Fibroblast of lung (primary cell): ENCODE results near the gene SV2A.
"Not testable (repeated sequence)": the region's sequence is repeated elsewhere in the genome, so short reads cannot be mapped to it uniquely, and the experiment has no call there.

Source experiments
- EZH2 ChIP-seq: IDR thresholded peaks from 2 replicates; pipeline ENCODE4 v1.5.1; 2012; ENCODE audit warnings: low read length, control low read depth, mild to moderate bottlenecking; ENCODE audit errors: missing control alignments
- TF ChIP-seq, protein P1 (sequence below), 2 donors: IDR thresholded peaks in 1 of 2; conservative IDR thresholded peaks in 1 of 2; 1 replicate in 1 of 2; 2 replicates in 1 of 2; pipeline ENCODE4 v1.5.1; 2011 to 2012; ENCODE audit warnings: low read length in 2 of 2, control low read depth in 1 of 2, inconsistent platforms in 1 of 2, low read depth in 1 of 2, mild to moderate bottlenecking in 1 of 2

- not testable (repeated sequence) for TF ChIP-seq EZH2
- TF ChIP-seq, protein P1, sequence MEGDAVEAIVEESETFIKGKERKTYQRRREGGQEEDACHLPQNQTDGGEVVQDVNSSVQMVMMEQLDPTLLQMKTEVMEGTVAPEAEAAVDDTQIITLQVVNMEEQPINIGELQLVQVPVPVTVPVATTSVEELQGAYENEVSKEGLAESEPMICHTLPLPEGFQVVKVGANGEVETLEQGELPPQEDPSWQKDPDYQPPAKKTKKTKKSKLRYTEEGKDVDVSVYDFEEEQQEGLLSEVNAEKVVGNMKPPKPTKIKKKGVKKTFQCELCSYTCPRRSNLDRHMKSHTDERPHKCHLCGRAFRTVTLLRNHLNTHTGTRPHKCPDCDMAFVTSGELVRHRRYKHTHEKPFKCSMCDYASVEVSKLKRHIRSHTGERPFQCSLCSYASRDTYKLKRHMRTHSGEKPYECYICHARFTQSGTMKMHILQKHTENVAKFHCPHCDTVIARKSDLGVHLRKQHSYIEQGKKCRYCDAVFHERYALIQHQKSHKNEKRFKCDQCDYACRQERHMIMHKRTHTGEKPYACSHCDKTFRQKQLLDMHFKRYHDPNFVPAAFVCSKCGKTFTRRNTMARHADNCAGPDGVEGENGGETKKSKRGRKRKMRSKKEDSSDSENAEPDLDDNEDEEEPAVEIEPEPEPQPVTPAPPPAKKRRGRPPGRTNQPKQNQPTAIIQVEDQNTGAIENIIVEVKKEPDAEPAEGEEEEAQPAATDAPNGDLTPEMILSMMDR (conservative IDR thresholded peaks at IDR 0.05 in 1 of 2, IDR thresholded peaks at IDR 0.05 in 1 of 2; ENCODE audit: low read depth in 1 of 2, low read length in 2 of 2), result not testable (repeated sequence)
Observed at GRCh38 chr1:149938668-149939003, 21.0 kb upstream of the SV2A start.
